M059J (cell line): ENCODE data around the gene DAP. TPM values are rescaled to one million over a fixed set of nuclear protein-coding genes. Genes with fewer than 3 reads are reported as not detected.

Source experiments
- DNase-seq: peaks from one replicate; pipeline ENCODE4 v3.0.0-alpha.2; 2012; ENCODE audit warnings: low read depth
- total RNA-seq: library from RNA; depleted of rRNA; stranded (reverse); fragments of >200 nt; shearing (Covaris generic); gene quantifications from 2 replicates; pipeline ENCODE4 v1.2.3, GENCODE V29; 2014

The DAP gene
- total RNA-seq, 1 experiment from 2014 or later: 164 TPM

- DNase-seq: no peak
These were observed 50.4 kb downstream of the DAP start for GRCh38 chr5:10710513-10711128.

- no peak for DNase-seq
These were observed 51.1 kb downstream of the DAP start for GRCh38 chr5:10709933-10710332.

- DNase-seq: peak; percentile 52
These were observed 51.6 kb downstream of the DAP start for GRCh38 chr5:10709409-10709808.

- no peak for DNase-seq
These were observed 52.7 kb downstream of the DAP start for GRCh38 chr5:10708189-10708944.

GRCh38 chr5:10707198-10708142, 53.6 kb downstream of the DAP start:
- DNase-seq: peak; percentile 71

GRCh38 chr5:10706326-10706725, 54.7 kb downstream of the DAP start:
- DNase-seq: no peak

- DNase-seq: peak; percentile 80
These were observed 55.3 kb downstream of the DAP start for GRCh38 chr5:10705747-10706146.

GRCh38 chr5:10704949-10705621, 55.9 kb downstream of the DAP start:
- peak; percentile 94 for DNase-seq

- no peak for DNase-seq
These were observed 57.4 kb downstream of the DAP start for GRCh38 chr5:10703676-10704075.

- peak; percentile 96 for DNase-seq
These were observed 58.0 kb downstream of the DAP start for GRCh38 chr5:10702911-10703491.

- DNase-seq: peak; percentile 99
These were observed 58.9 kb downstream of the DAP start for GRCh38 chr5:10702040-10702629.

- DNase-seq: peak; percentile 68
These were observed 59.4 kb downstream of the DAP start for GRCh38 chr5:10701567-10702039.

GRCh38 chr5:10700516-10700915, 60.5 kb downstream of the DAP start:
- DNase-seq: no peak

- DNase-seq: no peak
These were observed 61.0 kb downstream of the DAP start for GRCh38 chr5:10699987-10700386.

- DNase-seq: peak; percentile 86
These were observed 61.7 kb downstream of the DAP start for GRCh38 chr5:10699281-10699874.

GRCh38 chr5:10695759-10696543, 65.1 kb downstream of the DAP start:
- DNase-seq: peak; percentile 75

GRCh38 chr5:10695055-10695649, 65.9 kb downstream of the DAP start:
- DNase-seq: peak; percentile 89

- peak; percentile 92 for DNase-seq
These were observed 68.9 kb downstream of the DAP start for GRCh38 chr5:10691826-10692785.
